SHP77 (cell line): ENCODE data around the gene LRWD1.

Experiments used
- DNase-seq, 2 experiments: peaks; one replicate each; lab custom pipeline; 2025; lab: John Stamatoyannopoulos, UW

LRWD1 gene

DNA sequence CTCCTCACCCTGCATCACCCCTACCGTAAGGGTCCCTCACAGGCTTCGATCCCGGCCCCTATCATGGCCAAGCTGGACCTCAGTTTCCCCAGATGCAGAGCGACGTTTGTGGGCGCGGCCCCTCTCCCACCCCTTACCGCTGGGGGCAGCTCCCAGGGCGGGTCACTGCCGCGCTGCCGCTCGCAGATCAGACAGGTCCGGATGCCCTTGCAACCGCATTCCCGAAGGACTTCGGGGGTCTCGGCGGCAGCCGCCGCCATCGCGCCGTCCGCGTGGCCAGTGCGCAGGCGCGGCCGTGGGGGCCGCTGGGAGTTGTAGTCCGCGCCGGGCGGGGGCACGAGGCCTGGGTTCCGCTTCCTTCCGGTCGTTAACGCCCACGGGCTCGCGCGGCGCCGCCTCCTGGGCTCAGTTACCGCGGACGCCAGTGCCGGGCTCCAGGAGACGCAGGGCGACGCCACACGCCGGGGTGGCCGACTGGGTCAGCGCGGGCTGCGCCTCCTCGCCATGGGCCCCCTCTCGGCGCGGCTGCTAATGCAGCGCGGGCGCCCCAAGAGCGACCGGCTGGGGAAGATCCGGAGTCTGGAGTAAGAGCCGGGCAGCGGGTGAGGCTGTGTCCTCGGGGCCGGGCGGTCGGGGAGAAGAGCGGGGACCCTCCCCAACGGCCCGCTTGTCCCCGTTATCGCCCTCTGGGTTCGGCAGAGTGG lies at the start of gene LRWD1, which contains the start of gene ALKBH4:
Gene LRWD1 (plus strand): TSS at position 408 of the 704 bp plus-strand sequence. CDS start 97 bp downstream, at position 505.
Gene ALKBH4 (minus strand): TSS at position 287 of the 704 bp plus-strand sequence. CDS start 27 bp downstream, at position 260.
- DNase-seq, result peak; percentile 73 to 85

DNA sequence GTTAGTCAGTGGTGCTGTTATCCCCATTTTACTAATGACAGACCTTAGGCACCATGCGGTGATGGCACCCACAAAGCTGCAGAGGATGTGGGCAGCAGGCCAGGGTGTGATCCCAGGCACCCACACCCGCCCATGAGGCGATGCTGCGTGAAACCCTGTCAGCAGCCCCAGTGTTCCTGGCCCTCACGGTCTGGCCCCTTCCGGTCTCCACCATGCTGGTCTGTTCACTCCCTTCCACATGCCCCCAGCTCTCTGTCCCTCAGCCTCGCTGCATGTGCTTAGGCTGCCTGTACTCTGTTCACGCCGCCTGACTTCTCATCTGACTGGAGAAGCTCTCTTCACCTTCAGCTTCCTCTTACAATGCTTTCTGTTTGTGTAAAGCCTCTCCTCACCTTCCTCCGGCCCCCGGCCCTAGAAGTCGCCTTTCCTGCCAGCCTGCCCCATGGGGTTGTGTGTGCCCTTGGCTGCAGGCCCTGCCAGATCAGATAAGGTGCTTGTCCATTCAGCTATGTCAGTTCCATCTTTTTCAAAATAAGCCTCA lies 49.0 kb upstream of the LRWD1 start:
- no peak for DNase-seq

DNA sequence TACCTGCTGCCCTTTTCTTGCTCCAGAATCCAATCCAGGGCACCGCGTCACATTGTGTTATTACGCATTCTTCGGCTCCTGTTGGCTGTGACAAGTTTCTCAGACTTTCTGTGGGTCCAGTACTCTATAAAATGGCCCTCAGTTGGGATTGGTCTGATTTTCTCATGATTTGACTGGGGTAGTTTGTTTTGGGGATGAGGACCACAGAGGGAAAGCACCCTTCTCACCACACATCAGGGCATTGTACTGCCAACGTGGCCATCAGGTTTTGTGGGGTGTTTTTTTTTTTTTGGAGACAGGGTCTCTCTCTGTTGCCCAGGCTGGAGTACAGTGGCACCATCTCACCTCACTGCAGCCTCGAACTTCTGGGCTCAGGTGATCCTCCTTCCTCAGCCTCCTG lies 48.4 kb upstream of the LRWD1 start:
- DNase-seq, result no peak

DNA sequence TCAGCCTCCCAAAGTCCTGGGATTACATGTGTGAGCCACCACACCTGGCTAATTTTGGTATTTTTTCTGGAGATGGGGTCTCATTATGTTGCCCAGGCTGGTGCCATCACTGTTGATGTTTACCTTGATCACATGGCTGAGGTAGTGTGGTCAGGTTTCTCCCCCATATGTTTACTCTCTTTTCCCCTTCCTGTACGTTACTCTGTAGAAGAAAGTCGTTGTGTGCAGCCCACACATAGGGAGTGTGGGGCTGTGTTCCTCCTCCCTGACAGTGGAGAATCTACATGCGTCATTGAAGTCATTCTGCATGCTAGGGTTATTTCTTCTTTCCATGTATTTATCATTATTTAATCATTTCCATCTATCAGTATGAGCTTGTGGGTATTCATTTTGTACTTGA lies 47.7 kb upstream of the LRWD1 start:
- no peak for DNase-seq

DNA sequence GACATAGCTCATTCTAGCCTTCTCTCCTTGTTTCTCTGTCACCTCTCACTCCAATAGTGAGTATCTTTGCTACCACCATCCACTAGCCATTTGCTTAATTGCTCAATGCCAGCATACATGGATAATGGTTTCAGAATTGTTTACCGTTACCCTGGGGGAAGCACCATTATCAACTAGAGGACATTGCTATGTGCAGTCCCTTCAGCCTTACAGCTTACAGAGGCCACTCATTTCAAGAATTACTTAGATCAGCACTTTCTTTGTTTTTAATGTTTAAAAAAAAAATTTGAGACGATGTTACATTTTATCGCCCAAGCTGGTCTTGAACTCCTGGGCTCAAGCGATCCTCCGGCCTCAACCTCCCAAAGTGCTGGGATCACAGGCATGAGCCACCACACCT lies 46.2 kb upstream of the LRWD1 start:
- DNase-seq, result no peak

DNA sequence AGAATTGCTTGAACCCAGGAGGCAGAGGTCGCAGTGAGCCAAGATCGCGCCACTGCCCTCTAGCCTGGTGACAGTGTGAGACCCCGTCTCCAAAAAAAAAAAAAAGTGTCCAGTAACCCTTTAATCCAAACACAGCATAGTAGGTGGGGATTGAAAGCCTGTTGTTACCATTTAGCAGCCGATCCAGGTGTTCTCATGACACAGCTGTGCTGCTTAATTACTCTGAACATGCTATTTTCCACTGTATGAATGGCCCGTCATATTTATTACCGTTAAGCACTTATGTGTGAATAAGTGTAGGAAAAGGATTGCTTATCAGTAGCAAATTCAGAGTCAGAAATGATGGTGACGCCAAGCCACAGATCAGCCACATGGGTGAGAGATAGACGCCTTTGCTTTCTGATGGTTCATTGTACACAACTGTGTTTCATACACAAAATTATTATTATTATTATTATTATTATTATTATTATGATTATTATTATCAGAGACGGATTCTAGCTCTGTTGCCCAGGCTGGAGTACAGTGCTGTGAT lies 43.0 kb upstream of the LRWD1 start:
- no peak for DNase-seq

DNA sequence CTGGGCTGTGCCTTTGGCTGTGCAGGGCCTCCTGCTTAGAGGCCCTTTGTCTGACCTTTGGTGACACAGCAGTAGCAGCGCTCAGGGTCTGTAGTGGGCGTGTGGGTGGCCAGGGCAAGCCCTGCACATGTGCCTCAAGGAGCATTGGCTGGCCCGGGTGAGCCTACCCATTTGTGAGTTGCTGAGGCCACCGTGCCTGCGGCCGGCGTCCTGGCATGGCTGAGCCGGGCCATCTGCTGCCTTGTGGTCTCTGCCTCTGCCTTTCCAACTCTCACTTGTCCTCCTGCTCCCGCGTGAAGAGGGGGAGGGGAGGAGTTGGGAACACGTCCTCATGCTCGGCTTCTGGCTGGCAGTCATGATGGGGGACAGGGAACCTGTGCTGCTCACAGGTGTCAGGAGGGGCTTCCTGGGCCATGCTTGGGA lies 40.6 kb upstream of the LRWD1 start:
- DNase-seq, result no peak

DNA sequence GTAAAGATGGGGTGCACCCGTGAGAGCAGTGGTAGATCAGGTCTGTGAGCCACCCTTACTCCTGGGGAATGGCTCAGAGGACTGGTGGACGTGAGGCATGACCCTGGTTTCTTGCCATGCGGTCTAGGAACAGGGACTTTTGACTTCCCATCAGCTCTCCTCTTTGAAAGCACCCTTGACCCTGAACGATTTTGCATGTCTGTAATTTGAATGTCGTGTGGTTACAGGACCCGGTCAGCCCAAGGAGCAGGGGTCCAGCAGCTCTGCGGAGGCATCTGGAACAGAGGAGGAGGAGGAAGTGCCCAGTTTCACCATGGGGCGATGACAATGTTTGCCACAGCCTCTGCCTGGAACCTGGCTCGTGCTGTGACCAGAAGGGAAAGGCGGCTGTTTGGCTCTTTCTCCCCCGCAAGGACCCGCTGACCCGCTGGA lies 40.0 kb upstream of the LRWD1 start:
- DNase-seq, result no peak

DNA sequence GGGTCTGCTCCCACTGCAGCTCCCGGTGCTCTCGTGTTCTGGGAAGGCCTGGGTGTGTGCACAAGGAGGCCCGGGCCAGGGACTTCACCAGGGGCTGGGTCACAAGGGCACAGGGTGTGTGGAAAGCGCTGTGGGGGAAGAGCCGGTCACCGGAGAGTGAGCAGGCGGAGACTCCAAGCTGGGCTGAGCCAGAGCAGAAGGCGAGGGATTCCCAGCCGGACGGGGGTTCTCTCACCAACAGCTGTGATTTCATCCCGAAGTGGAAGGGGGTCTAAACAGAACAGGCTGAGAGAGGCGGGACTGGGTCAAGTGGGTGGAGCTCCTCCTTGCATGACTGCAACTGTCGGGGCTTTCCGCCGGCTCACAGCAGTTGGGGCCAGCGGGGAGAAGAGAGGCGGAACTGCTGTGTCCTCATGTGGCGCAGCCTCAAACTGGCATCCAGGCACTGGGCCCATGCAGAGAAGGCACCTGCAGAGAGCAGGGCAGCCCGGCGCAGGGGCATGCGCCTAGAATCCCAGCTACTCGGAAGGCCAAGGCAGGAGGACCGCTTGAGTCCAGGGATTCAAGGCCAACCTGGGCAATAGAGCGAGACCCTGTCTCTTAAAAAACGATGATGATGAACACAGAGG lies 39.0 kb upstream of the LRWD1 start:
- DNase-seq, result no peak

DNA sequence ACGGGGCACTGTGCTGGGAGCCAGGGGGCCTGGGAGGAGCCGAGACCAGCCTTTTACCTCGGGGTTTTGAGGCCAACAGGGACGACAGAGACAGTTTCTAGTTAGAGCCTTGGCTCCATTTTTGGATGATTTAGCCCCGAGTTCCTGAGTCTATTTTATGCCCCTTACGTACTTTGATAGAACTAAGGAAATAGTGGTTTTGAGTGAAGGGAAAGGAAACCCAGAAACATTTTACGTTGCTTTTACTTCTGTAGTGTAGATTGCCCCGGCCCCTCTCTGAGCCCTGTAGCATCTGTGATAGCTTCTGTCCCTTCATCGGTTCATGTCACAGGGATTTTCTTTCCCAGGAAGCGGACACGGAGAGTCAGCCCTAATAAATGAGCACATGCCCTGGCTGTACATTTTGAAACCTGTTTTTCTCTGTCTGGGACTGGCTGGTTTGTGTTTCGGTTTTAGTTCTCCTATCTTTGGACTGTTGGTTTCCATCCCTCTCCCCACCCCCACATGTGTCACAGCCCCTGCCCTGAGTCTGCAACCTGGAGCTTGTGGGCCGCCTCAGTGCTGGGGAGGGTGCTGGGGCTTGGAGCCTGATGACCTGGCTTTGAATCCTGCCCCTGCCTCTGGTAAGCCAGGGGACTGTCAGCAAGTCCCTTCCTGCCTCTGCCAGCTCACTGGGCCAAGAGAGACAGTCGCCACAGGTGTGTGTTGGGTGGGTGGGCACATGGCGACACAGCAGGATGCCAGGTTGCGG lies 38.3 kb upstream of the LRWD1 start:
- no peak for DNase-seq

DNA sequence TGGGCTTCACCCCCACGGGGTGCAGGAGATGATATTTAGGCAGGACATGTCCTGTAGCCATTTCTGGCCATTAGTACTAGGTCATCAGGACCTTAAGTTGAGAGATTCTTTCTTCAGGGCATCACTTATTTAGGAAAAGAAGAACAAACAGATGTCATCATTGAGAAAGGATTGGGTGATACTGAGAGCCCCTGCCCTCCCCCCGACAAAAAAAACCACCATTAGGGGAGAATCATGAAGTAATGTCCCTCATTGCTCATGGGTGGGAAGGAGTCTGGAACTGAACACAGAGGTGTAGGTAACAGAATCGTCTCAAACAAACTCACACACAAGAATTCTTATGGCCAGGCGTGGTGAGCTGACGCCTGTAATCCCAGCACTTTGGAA lies 37.8 kb upstream of the LRWD1 start:
- DNase-seq, result no peak

DNA sequence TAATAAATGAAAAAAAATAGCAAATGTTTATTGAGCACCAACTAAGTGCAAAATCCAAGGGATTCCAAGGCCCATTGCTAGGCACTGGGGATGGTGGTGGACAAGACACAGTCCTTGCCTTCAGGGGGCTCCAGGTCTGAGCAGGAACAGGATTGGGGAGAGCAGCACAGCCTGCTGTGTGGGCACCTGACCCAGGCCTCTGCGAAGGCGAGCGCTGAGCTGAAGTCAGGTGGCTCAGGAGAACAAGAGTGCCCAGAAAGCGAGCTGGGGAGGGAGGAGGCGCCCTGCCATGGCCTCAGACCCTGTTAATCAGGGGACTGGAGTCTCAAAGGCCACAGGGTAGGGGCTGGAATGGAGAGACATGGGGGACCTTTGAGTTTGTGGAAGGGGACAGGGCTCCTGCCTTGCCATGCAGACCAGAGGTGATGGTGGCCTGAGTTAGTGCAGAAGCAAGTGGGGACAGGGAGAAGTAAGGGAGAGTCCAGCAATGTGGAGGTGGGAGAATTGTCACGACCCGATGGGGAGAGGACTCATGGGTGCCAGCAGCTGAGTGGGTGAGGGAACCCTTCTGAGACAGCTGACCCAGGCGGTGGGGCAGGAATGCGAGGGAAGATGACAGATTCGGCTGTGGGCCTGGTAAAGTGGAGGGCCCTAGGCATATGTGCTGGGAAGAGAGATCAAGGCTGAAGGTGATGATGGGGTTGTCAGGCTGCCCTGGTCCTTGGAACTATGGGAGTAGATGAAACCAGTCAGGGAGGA lies 35.5 kb upstream of the LRWD1 start:
- no peak for DNase-seq

DNA sequence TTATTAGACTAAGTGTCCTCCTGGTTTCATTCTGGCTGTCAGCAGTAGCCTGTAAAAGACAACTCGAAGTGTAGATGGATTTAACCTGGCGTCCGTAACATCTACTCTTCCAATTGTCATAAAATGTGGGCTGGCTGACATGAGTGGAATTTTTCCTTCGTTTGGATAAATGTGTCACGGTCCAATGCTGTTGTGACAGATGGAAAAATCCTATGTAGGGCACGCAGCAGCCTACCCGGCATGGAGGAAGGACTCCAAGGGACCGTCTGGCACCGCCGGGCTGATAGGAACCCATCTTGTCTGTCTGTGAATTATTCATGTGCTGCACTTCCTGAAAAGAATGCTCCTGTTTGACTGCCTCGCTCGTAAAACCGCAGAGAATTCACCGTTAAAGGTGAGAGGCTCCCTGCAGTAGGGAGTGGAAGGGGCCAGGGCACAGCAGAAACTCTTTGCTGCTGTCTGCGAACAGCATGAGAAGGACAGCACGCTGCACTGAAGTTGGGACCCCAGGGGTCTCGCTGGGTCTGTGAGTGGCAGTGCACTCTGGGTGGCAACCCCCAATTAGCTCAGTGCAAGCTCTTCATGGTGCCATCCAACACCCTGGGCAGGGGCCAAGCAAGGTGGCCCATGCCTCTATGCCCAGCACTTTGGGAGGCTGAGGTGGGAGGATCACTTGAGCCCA lies 33.0 kb upstream of the LRWD1 start:
- peak; percentile 6 to 20 for DNase-seq

DNA sequence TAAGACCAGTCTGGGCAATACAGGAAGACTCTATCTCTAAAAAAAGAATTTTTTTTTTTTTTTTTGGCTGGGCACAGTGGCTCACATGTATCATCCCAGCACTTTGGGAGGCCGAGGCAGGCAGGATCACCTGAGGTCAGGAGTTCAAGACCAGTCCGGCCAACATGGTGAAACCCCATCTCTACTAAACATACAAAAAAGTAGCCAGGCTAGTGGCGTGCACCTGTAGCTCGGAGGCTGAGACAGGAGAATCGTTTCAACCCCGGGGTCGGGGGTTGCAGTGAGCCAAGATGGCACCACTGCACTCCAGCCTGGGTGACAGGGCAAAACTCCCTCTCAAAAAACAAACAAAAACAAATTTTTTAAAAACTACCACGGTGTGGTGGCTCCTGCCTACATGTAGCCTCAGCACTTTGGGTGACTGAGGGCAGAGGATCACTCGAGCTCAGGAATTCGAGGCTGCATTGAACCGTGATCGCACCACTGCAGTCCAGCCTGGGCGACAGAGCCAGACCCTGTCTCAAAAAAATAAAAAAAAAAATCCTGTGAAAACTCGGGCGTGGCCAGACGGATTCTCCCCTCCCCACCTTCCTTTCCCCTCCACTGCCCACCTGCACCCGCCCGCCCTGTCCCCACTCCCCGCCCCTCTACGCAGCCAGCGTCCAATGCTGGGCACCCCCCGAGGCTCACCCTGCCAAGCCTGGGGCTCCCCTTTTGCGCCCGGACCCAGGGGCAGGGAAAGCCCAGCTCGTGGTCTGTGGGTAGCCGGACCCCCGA lies 32.2 kb upstream of the LRWD1 start:
- DNase-seq, result no peak

DNA sequence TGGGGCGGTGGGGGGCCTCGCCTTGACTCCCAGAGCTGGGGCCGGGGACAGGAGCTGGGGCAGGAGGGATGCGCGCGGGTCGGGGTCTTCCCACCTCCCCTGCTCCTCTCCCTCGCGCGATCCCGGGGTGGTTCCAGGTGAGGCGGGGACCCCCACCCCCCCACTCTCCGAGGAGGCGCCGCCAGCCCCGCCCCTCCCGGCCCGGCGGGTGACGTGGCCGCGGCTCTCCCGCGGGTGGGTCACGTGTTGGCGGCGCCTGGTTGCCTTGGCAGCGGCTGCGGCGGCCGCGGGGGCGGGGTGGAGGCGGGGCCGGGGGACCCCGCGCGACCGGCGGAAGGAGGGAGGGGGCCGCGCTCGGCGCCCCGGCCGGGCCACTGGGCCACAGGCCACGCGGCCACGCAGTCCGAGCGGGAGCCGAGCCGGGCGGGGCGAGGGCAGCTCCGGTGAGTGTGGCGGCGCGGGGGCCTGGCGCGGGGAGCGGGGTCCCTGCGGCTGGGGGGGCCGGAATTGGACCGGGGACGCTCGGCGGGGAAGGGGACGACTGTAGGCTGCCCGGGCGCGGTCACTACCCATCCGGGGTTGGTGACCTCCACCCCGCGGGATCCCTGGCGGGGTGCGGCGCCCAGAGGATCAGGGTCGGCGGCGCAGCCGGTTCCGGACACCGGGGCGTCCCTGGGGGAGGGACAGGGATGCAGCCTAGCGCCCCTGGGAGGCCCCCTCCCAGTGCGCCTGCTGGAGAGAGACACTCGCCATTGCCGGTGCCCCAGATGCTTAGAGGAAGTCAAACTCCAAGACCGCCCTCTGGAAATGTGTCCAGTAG lies 31.4 kb upstream of the LRWD1 start, which contains the start of gene ORAI2:
Gene ORAI2 (plus strand): TSS at position 357 of the 820 bp plus-strand sequence. CDS start 5,382 bp downstream, outside the sequence.
- DNase-seq, result peak; percentile 37 to 45

DNA sequence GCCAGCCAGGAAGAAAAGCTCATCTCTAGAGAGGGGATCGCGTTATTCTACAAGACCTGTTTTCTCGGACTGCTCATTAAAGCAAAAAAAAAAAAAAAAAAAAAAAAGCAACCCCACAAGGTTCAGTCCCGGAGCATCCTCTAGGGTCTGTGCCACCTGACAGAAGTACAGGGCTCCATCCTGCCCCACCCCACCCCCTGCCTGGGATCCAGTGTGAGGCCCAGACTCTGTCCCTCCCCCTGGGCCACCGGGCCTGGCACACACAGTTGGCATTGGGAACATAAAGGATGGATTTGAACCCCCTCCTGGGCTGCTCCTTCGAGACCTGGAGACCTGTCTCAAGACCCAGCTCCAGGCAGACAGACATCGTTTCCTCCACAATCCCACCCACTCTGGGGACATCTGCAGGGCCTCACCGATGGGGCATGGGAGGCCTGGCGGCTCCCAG lies 30.7 kb upstream of the LRWD1 start:
- no peak for DNase-seq

DNA sequence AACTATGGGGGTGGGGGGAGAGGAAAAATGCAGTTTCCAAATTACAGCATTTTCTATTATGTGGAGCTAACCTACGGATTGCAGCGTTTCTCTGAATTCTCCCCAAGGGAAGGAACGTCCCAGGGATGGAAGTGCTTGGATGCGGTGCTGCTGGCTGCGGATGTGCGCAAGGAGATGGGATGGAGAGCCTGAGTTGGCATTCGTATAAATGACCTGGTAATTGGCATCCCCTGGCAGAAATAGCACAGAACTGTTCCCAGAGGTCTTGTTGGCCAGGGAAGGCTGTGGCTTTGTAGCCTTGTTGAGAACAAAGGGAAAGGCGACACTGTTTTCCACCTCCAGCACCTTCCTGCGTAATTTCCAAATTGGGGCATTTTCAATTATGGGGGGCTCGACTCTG lies 28.7 kb upstream of the LRWD1 start:
- DNase-seq, result no peak

DNA sequence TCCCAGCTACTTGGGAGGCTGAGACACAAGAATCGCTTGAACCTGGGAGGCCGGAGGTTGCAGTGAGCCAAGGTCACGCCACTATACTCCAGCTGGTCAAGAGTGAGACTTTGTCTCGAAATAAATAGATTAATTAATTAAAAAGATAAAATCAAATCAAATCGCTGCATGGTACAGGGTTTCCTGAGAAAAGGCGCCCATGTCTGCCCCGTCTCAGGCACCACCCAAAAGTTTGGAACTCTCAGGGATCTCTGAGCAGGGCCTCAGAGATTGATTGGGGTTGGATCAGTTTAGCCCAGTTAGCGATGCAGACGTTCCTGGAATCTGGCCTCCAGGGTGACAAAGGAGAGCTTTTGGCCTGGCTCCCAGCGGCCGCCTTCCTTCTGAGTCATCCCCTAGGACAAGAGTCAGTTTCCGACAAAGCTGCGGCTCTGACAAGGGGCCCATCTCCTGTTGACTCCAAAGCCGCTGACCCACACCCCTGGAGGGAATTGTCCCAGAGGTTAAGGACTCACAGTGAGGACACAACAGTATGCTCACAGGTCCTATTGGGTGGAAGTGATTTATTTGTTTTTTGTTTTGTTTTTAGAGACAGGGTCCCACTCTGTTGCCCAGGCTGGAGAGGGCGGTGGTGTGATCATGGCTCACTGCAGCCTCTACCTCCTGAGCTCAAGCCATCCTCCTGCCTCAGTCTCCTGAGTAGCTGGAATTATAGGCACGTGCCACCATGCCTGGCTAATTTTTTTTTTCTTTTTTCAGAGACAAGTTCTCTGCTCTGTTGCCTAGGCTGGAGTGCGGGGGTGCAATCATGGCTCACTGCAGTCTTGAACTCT lies 24.6 kb upstream of the LRWD1 start:
- no peak for DNase-seq
